H1 (cell line): ENCODE data around the gene VAPB. TPM values are rescaled to one million over a fixed set of nuclear protein-coding genes. Genes with fewer than 3 reads are reported as not detected.

Source experiments
- CTCF ChIA-PET: fragments of 300-600 bp; sonication (Branson Sonifier 250); formaldehyde crosslinking; loops from one replicate; lab custom pipeline; 2021; ENCODE audit not compliant: partially characterized antibody; lab: Charles Lee
- POLR2A ChIA-PET: fragments of 300-600 bp; sonication (Branson Sonifier 250); formaldehyde crosslinking; loops from one replicate; lab custom pipeline; 2021; ENCODE audit warnings: inconsistent platforms; ENCODE audit not compliant: partially characterized antibody; lab: Charles Lee
- DNase-seq, 2 experiments: peaks; one replicate each; pipeline versions ENCODE4 v3.0.0 to v3.0.0-alpha.2; 2010 to 2022; ENCODE audit warnings: low spot score in 2 of 2, low read depth in 1 of 2, mixed read lengths in 1 of 2
- FAIRE-seq: peaks from 2 replicates; lab custom pipeline; 2011; peaks lifted over from hg19 to GRCh38; lab: Jason Lieb, UNC
- H2AFZ ChIP-seq: 2 replicates; pipeline ENCODE4 v1.8.1; 2012; ENCODE audit warnings: low read length, inconsistent platforms
- H2AK5ac ChIP-seq: 2 replicates; pipeline ENCODE4 v1.6.1; 2013; ENCODE audit warnings: low read depth, low read length
- H2BK120ac ChIP-seq: replicated peaks from 2 replicates; pipeline ENCODE3; 2013; ENCODE audit warnings: low read depth, low read length, inconsistent platforms
- H2BK12ac ChIP-seq: 2 replicates; pipeline ENCODE4 v1.6.1; 2013; ENCODE audit warnings: low read depth, low read length
- H2BK15ac ChIP-seq: 2 replicates; pipeline ENCODE4 v1.6.1; 2013; ENCODE audit warnings: low read length
- H2BK20ac ChIP-seq: 2 replicates; pipeline ENCODE4 v1.6.1; 2013; ENCODE audit warnings: low read length
- H2BK5ac ChIP-seq: 2 replicates; pipeline ENCODE4 v1.6.1; 2013; ENCODE audit warnings: low read depth, low read length
- H3K14ac ChIP-seq: 2 replicates; pipeline ENCODE4 v1.6.1; 2013; ENCODE audit warnings: inconsistent platforms; ENCODE audit not compliant: insufficient read length
- H3K18ac ChIP-seq: 2 replicates; pipeline ENCODE4 v1.6.1; 2013; ENCODE audit warnings: low read length; ENCODE audit errors: extremely low read depth
- H3K23ac ChIP-seq: 2 replicates; pipeline ENCODE4 v1.6.1; 2013; ENCODE audit warnings: inconsistent platforms; ENCODE audit not compliant: insufficient read length
- H3K23me2 ChIP-seq: 2 replicates; pipeline ENCODE4 v1.6.1; 2013; ENCODE audit warnings: low read depth, low read length
- H3K27ac ChIP-seq: 2 replicates; pipeline ENCODE4 v1.6.1; 2011; ENCODE audit warnings: low read depth, low read length, inconsistent platforms
- H3K27me3 ChIP-seq, 4 experiments: replicated peaks in 1 of 4; 1 replicate in 1 of 4; 2 replicates in 3 of 4; pipeline versions ENCODE4 v1.6.1 to v1.8.1; 2011 to 2013; ENCODE audit warnings: low read length in 3 of 4, mild to moderate bottlenecking in 3 of 4, inconsistent platforms in 2 of 4, mixed read lengths in 2 of 4, moderate library complexity in 1 of 4; ENCODE audit not compliant: control insufficient read depth in 3 of 4, insufficient read depth in 3 of 4; ENCODE audit errors: extremely low read depth in 1 of 4
- H3K36me3 ChIP-seq, 4 experiments: 2 replicates each; pipeline versions ENCODE4 v1.6.1 to v1.8.1; 2011 to 2013; ENCODE audit warnings: mild to moderate bottlenecking in 4 of 4, low read length in 3 of 4, moderate library complexity in 2 of 4, control low read depth in 1 of 4, inconsistent platforms in 1 of 4; ENCODE audit not compliant: insufficient read depth in 4 of 4, control insufficient read depth in 2 of 4
- H3K4ac ChIP-seq: replicated peaks from 2 replicates; pipeline ENCODE3; 2013; ENCODE audit warnings: low read length, low read depth, mixed read lengths, inconsistent platforms; ENCODE audit not compliant: insufficient read length
- H3K4me1 ChIP-seq, 4 experiments: replicated peaks in 1 of 4; 1 replicate in 1 of 4; 2 replicates in 3 of 4; pipeline versions ENCODE4 v1.6.1 to v1.8.1; 2011 to 2013; ENCODE audit warnings: low read length in 3 of 4, inconsistent platforms in 2 of 4, mixed read lengths in 1 of 4; ENCODE audit not compliant: insufficient read depth in 4 of 4, control insufficient read depth in 3 of 4
- H3K4me2 ChIP-seq, 2 experiments: 2 replicates each; pipeline versions ENCODE4 v1.6.1 to v1.8.1; 2011 to 2013; ENCODE audit warnings: low read depth in 2 of 2, low read length in 2 of 2, control low read depth in 1 of 2, inconsistent platforms in 1 of 2, mild to moderate bottlenecking in 1 of 2; ENCODE audit not compliant: insufficient read depth in 1 of 2
- H3K4me3 ChIP-seq, 4 experiments: fragments of 200-600, 300-600 bp in 1 of 4; sonication (generic), shearing (Covaris generic), sonication (Bioruptor Twin) in 1 of 4; 2 replicates each; pipeline versions ENCODE4 v1.5.1 to v1.8.1; 2011 to 2016; ENCODE audit warnings: low read length in 4 of 4, low read depth in 3 of 4, control low read depth in 2 of 4, inconsistent platforms in 2 of 4, mild to moderate bottlenecking in 2 of 4, mixed read lengths in 1 of 4, moderate library complexity in 1 of 4; ENCODE audit not compliant: insufficient read depth in 2 of 4; ENCODE audit errors: extremely low read depth in 1 of 4
- H3K56ac ChIP-seq: replicated peaks from 2 replicates; pipeline ENCODE3; 2013; ENCODE audit warnings: low read depth, mild to moderate bottlenecking, mixed read lengths, low read length, inconsistent platforms; ENCODE audit not compliant: insufficient read length
- H3K79me1 ChIP-seq: 2 replicates; pipeline ENCODE4 v1.6.1; 2013; ENCODE audit warnings: low read depth, low read length, control low read depth
- H3K79me2 ChIP-seq, 2 experiments: 2 replicates each; pipeline versions ENCODE4 v1.6.1 to v1.8.1; 2012 to 2013; ENCODE audit warnings: low read length in 2 of 2, mild to moderate bottlenecking in 2 of 2, inconsistent platforms in 1 of 2; ENCODE audit not compliant: insufficient read depth in 2 of 2, control insufficient read depth in 1 of 2
- H3K9ac ChIP-seq, 4 experiments: replicated peaks in 1 of 4; 1 replicate in 1 of 4; 2 replicates in 3 of 4; pipeline versions ENCODE4 v1.6.1 to v1.8.1; 2011 to 2013; ENCODE audit warnings: low read depth in 3 of 4, low read length in 3 of 4, control low read depth in 2 of 4, mild to moderate bottlenecking in 2 of 4, moderate library complexity in 2 of 4, inconsistent platforms in 1 of 4; ENCODE audit errors: extremely low read depth in 1 of 4
- H3K9me3 ChIP-seq, 2 experiments: 2 replicates each; pipeline versions ENCODE4 v1.6.1 to v1.8.1; 2012 to 2013; ENCODE audit warnings: mild to moderate bottlenecking in 2 of 2, moderate library complexity in 2 of 2, control low read depth in 1 of 2, inconsistent platforms in 1 of 2, low read depth in 1 of 2, low read length in 1 of 2, mixed read lengths in 1 of 2; ENCODE audit not compliant: insufficient read depth in 2 of 2
- H4K20me1 ChIP-seq, 2 experiments: replicated peaks in 1 of 2; 2 replicates each; pipeline versions ENCODE3 to v1.8.1; 2011 to 2013; ENCODE audit warnings: inconsistent platforms in 2 of 2, low read length in 2 of 2, mild to moderate bottlenecking in 1 of 2; ENCODE audit not compliant: insufficient read depth in 2 of 2, control insufficient read depth in 1 of 2
- H4K5ac ChIP-seq: 2 replicates; pipeline ENCODE4 v1.6.1; 2013; ENCODE audit warnings: low read length, low read depth, mixed read lengths, inconsistent platforms; ENCODE audit not compliant: insufficient read length
- H4K8ac ChIP-seq: 2 replicates; pipeline ENCODE4 v1.8.0; 2013; ENCODE audit warnings: mild to moderate bottlenecking, moderate library complexity, low read length, inconsistent platforms; ENCODE audit not compliant: insufficient read depth; ENCODE audit errors: extremely low read depth
- H4K91ac ChIP-seq: replicated peaks from 2 replicates; pipeline ENCODE3; 2013; ENCODE audit warnings: low read length, mixed read lengths, inconsistent platforms; ENCODE audit not compliant: insufficient read length
- EGR1 ChIP-seq: IDR thresholded peaks from 2 replicates; pipeline ENCODE4 v1.6.1; 2011; ENCODE audit warnings: low read depth, low read length, borderline replicate concordance
- HDAC6 ChIP-seq: IDR thresholded peaks from one replicate; pipeline ENCODE4 v1.7.1; 2012; ENCODE audit warnings: low read depth, mild to moderate bottlenecking, inconsistent platforms, low read length, moderate library complexity
- NANOG ChIP-seq: IDR thresholded peaks from 2 replicates; pipeline ENCODE4 v1.6.1; 2011; ENCODE audit warnings: low read length, low read depth, mild to moderate bottlenecking, inconsistent platforms; ENCODE audit not compliant: insufficient read depth, poor library complexity, severe bottlenecking
- POLR2A ChIP-seq, 2 experiments: IDR thresholded peaks; 1 replicate in 1 of 2; 2 replicates in 1 of 2; pipeline ENCODE4 v1.6.1; 2011; ENCODE audit warnings: low read depth in 2 of 2, low read length in 2 of 2, mild to moderate bottlenecking in 2 of 2; ENCODE audit errors: control extremely low read depth in 1 of 2
- RAD21 ChIP-seq, 2 experiments: IDR thresholded peaks in 1 of 2; conservative IDR thresholded peaks in 1 of 2; 2 replicates each; pipeline ENCODE4 v1.6.1; 2011; ENCODE audit warnings: low read depth in 2 of 2, low read length in 2 of 2, improper control_type of control experiment in 1 of 2, inconsistent platforms in 1 of 2, mild to moderate bottlenecking in 1 of 2, moderate library complexity in 1 of 2
- RBBP5 ChIP-seq: IDR thresholded peaks from 2 replicates; pipeline ENCODE4 v1.7.1; 2012; ENCODE audit warnings: low read depth, mild to moderate bottlenecking, inconsistent platforms, low read length, moderate library complexity, borderline replicate concordance
- SIN3A ChIP-seq, 2 experiments: IDR thresholded peaks in 1 of 2; conservative IDR thresholded peaks in 1 of 2; 2 replicates each; pipeline ENCODE4 v1.6.1; 2011 to 2012; ENCODE audit warnings: low read length in 2 of 2, improper control_type of control experiment in 1 of 2, low read depth in 1 of 2, mild to moderate bottlenecking in 1 of 2
- WGBS, 2 experiments: shearing (Covaris generic) in 1 of 2; methylation state at CpG; one replicate each; pipeline versions ENCODE4 v1.1.6 to v1.1.7; 2013 to 2015; ENCODE audit warnings: low lambda C conversion rate in 2 of 2, mixed read lengths in 2 of 2, inconsistent platforms in 1 of 2, low coverage in 1 of 2, missing lambda C conversion rate in 1 of 2; ENCODE audit not compliant: insufficient replicate concordance in 2 of 2, insufficient coverage in 1 of 2, insufficient read length in 1 of 2; ENCODE audit errors: extremely low coverage in 1 of 2, missing lambda C conversion rate in 1 of 2; 5-methylcytosine and 5-hydroxymethylcytosine counted together
- polyA plus RNA-seq, 7 experiments: library from polyadenylated mRNA; depleted of rRNA in 3 of 7; stranded (reverse) in 5 of 7; unstranded in 2 of 7; fragments of >200 nt in 5 of 7; fragments of 200-250 nt in 2 of 7; gene quantifications; 1 replicate in 5 of 7; 2 replicates in 1 of 7; 4 replicates in 1 of 7; pipeline versions ENCODE4 v1.2.1 to v1.2.3, GENCODE V29; 2011 to 2013; ENCODE audit warnings: missing spikeins in 2 of 7, mixed read lengths in 2 of 7
- total RNA-seq: library from RNA; stranded (reverse); fragmentation: NEBNext Ultra II Directional; extraction: Animal tissue kit (Norgen Biotek cat#: 25700); gene quantifications from 2 replicates; pipeline ENCODE4 v1.2.1, GENCODE V29; 2021
- TF ChIP-seq, protein P1 (sequence below): IDR thresholded peaks from 2 replicates; pipeline ENCODE4 v1.6.1; 2011; ENCODE audit warnings: low read length, improper control_type of control experiment
- TF ChIP-seq, protein P2 (sequence below): IDR thresholded peaks from 2 replicates; pipeline ENCODE4 v1.6.1; 2012; ENCODE audit warnings: inconsistent platforms

VAPB gene
- total and polyA plus RNA-seq, 2 of the 8 experiments (the other 6 are each of a cell fraction or from before 2014, with no cell fraction given), result 24.4 to 62.8 TPM

DNA sequence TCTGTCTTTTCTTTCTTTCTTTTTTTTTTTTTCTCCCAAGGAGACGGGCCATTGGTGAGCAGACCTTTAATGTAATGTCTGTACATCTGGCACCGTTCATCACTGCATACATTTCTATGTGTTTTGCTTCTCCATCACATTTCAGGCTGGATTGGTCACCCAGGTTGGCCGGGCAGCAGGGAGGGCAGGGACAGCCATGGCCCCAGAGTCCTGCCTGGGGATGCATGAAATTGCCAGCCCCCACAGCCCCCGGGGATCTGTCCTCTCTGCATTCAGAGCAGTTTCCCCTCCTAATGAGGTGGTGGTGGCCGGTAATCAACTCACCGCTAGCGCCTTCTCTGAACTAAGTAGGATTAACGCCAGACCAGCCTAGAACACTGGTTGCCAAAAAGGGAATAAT, 75.8 kb downstream of the VAPB start:
- H2BK120ac ChIP-seq, result no peak overlapping the region
- WGBS, 2 experiments, result 81% methylated on average over 8 of the region's 8 CpGs; no CpG with 5 or more reads in 1 of the 2 experiments
- no peaks in the 10 kb centered on the region for H3K27me3 ChIP-seq
- H3K4ac ChIP-seq, result no peak overlapping the region
- CTCF ChIA-PET, result no interaction called here
- no peak overlapping the region for H3K9ac ChIP-seq
- peak in 1 of 2 experiments; percentile 26 for DNase-seq
- no peaks in the 10 kb centered on the region for H3K79me2 ChIP-seq
- H2BK12ac ChIP-seq, result no peak overlapping the region
- H2BK15ac ChIP-seq, result no peak overlapping the region
- H4K20me1 ChIP-seq, result no peaks in the 10 kb centered on the region
- no peak overlapping the region for H3K14ac ChIP-seq
- no peak overlapping the region for H3K18ac ChIP-seq
- no peak overlapping the region for H3K23ac ChIP-seq
- no peaks in the 10 kb centered on the region for H3K23me2 ChIP-seq
- H3K4me3 ChIP-seq, result no peak overlapping the region
- 0 out of 4 replicates have a peak, but pooled peaks cover 0 to 3% of the 10 kb centered on the region in 2 experiments for H3K9me3 ChIP-seq
- no peak overlapping the region; the same call in 1 of the 2 replicates for H4K8ac ChIP-seq
- no peak overlapping the region for H4K91ac ChIP-seq
- POLR2A ChIA-PET, result no interaction called here
- H3K56ac ChIP-seq, result no peak overlapping the region
- H3K27ac ChIP-seq, result no peak overlapping the region
- no peak for FAIRE-seq
- no peak overlapping the region for H2BK20ac ChIP-seq
- no peaks in the 10 kb centered on the region for H3K36me3 ChIP-seq
- no peaks in the 10 kb centered on the region for H3K79me1 ChIP-seq
- H2BK5ac ChIP-seq, result no peak overlapping the region
- H2AK5ac ChIP-seq, result no peak overlapping the region
- no peak overlapping the region for H3K4me2 ChIP-seq
- H4K5ac ChIP-seq, result no peak overlapping the region
- TF ChIP-seq RAD21 (IDR thresholded peaks at IDR 0.05 in 1 of 2, conservative IDR thresholded peaks at IDR 0.05 in 1 of 2; ENCODE audit: low read depth in 2 of 2, low read length in 2 of 2) (no peak), HDAC6 (no peak), NANOG (no peak), SIN3A (conservative IDR thresholded peaks at IDR 0.05 in 1 of 2, IDR thresholded peaks at IDR 0.05 in 1 of 2; ENCODE audit: low read depth in 1 of 2, low read length in 2 of 2) (no peak), EGR1 (no peak), POLR2A (IDR thresholded peaks at IDR 0.05; ENCODE audit: control extremely low read depth in 1 of 2, low read depth in 2 of 2, low read length in 2 of 2) (no peak), RBBP5 (no peak)
- TF ChIP-seq, protein P1, sequence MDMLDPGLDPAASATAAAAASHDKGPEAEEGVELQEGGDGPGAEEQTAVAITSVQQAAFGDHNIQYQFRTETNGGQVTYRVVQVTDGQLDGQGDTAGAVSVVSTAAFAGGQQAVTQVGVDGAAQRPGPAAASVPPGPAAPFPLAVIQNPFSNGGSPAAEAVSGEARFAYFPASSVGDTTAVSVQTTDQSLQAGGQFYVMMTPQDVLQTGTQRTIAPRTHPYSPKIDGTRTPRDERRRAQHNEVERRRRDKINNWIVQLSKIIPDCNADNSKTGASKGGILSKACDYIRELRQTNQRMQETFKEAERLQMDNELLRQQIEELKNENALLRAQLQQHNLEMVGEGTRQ, result no peak
- TF ChIP-seq, protein P2, sequence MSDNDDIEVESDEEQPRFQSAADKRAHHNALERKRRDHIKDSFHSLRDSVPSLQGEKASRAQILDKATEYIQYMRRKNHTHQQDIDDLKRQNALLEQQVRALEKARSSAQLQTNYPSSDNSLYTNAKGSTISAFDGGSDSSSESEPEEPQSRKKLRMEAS, result no peak
- no peak overlapping the region for H2AFZ ChIP-seq
- H3K4me1 ChIP-seq, result peaks cover 0 to 7% (median 2%) of the 10 kb centered on the region in 4 experiments; a peak in 4 of 7 replicates
